Smooth muscle cell of the coronary artery (primary cell): Measurements from ENCODE around the gene HDHD3. TPM values are rescaled to one million over a fixed set of nuclear protein-coding genes. Genes with fewer than 3 reads are reported as not detected.

ENCODE experiments used
- total RNA-seq: library from RNA; depleted of rRNA; stranded (reverse); fragments of >200 nt; gene quantifications from 2 replicates; pipeline ENCODE4 v1.2.3, GENCODE V29; 2014; ENCODE audit warnings: low replicate concordance

Gene HDHD3, protein sequence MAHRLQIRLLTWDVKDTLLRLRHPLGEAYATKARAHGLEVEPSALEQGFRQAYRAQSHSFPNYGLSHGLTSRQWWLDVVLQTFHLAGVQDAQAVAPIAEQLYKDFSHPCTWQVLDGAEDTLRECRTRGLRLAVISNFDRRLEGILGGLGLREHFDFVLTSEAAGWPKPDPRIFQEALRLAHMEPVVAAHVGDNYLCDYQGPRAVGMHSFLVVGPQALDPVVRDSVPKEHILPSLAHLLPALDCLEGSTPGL
- total RNA-seq, result 5.0 and 6.2 TPM in 2 replicates

DNA sequence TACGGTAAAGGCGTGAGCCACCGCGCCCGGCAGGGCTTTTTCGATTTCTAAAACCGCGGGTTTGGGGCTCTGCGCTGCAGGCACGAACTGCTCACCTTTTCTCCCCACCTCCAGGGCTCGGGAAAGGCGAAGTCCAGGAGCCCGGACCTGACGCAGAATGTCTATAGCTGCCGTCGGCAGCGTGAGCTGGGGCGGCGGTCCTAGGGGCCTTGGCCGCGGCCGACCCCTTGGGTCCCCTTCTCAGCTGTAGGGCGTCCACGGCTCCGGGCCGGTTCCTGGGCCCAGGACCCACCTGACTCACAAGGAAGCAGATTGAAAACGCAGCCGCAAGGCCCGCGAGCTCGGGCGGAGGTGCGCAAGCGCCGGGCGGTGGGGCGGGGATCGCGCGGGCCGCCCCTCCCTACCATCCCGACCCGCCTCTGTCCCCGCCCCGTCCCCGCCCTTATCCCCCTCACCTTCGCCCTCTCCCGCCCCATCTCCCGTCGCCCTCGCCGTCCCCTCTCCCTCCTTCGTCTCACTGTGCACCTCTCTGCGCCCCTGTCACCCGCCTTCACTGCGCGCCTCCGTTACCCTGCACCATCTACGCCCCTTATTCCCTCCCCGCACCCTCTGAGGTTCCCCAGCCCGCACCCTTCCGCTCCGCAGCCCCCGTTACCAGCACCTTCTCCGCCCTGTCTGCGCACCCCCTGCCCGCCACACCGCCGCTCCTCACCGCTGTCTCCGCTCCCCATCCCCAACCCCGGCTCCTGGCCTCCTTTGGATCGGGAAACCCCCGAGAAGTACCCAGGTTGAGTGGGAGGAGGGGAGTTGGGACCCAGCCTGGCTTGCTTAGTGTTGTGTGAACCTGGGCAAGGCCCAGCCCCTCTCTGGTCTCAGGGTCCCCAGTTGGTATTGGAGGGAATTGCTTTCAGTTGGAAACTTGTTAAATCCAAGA lies at the start of gene HDHD3:
HDHD3 (minus strand) TSS at position 353 of the 934 bp plus-strand sequence. CDS start 2,632 bp downstream, outside the sequence.

DNA sequence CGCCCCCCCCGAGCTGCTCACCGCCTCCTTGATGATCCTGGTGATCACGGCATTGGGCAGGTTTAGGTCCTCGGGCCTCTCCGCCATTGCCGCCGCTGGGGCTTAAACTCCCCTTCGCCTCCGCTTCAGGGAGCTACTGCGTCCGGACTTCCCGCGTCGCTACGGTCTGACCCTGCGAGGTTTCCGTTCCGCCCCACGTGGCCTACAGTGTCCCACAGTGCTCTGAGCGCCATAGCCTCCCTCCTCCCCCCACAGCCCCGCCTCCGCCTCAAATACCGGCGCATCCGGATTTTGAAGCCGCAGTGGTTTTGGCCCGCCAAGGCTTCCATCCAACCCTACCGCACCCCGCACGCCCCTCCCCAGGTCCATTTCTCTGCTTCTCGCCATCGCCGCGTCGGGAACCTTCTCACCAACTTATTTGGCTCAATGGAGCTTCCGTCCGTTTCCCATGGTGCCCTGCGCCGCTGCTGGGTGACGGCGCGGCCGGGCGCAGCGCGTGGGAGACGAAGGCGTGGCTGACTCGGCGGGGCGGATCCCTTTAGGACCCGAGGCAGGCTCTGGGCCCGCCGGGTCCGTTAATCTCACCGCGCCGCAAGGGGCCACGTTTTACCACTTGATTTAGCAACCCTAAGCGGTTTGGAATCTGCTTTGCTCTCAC lies 33.5 kb upstream of the HDHD3 start, which contains the start of the genes C9orf43 and POLE3:
C9orf43 (plus strand) TSS at position 541 of the 658 bp plus-strand sequence. CDS start 2,747 bp downstream, outside the sequence.
POLE3 (minus strand) TSS at position 469 of the 658 bp plus-strand sequence; CDS start at position 87, 382 bp downstream.

DNA sequence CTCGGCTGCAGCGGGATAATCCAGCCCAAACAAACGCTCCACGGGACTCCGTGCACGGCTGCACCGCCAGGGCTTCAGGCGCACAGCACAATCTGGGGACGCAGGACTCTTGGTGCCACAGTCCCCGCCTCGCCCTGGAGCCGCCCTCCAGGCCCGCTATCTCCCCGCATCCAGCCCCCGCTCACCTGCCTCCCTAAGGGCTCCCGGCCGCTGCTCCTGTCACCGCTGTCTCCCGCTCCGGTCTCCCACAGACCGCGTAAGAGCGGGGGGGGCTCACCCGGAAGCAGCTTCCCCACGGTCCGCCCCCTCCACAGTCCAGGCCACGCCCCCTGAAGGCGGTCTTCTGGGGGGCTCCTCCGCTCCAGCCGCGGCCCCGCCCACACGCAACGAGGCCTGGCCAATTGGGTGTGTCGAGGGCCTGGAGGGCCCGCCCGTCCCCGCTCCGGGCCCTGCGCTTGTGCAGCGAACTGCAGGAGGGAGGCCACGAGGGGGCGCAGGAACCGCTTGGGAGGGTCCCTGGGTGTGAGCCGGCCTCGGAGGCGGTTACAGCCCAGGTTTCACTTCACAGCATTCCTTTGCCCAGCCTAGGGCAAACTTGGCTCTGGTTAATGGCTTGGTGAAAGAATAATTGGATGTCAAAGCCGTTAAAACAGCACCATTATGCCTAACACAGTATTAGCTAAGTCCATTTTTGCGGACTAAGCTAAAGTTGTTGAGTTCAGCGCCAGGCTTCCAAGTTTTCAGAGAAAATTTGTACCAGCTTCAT lies 24.4 kb upstream of the HDHD3 start, which contains the start of gene ALAD:
ALAD (minus strand) TSS at position 258 of the 766 bp plus-strand sequence. CDS start 7,725 bp downstream, outside the sequence.

DNA sequence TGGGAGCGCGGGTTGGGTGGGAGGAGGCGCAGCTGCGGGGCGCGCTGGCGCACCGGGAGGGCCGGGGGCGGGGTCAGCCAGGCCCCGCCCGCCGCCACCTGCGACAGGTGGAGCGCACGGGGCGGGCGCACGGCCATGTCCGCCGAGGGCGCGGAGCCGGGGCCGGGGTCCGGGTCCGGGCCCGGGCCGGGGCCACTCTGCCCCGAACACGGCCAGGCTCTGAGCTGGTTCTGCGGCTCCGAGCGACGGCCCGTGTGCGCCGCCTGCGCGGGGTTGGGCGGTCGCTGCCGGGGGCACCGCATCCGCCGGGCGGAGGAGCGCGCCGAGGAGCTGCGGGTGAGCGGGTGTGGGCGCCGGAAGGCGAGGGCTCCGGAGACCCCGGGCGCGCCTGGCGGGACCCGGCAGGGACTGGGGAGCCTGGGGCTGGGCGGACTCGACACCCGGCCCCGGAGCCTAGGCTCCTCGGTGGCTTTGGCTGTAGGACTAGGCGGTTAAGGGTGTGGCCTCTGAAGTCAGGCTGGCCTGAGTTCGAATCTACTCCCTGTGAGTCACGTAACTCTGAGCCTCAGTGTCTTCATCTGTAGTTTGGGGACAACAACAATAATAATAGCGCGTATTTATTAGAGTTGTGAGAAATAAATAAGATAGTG lies 27.2 kb downstream of the HDHD3 start, which contains the start of gene BSPRY:
BSPRY (plus strand) TSS at position 97 of the 650 bp plus-strand sequence; CDS start at position 136, 39 bp downstream.

DNA sequence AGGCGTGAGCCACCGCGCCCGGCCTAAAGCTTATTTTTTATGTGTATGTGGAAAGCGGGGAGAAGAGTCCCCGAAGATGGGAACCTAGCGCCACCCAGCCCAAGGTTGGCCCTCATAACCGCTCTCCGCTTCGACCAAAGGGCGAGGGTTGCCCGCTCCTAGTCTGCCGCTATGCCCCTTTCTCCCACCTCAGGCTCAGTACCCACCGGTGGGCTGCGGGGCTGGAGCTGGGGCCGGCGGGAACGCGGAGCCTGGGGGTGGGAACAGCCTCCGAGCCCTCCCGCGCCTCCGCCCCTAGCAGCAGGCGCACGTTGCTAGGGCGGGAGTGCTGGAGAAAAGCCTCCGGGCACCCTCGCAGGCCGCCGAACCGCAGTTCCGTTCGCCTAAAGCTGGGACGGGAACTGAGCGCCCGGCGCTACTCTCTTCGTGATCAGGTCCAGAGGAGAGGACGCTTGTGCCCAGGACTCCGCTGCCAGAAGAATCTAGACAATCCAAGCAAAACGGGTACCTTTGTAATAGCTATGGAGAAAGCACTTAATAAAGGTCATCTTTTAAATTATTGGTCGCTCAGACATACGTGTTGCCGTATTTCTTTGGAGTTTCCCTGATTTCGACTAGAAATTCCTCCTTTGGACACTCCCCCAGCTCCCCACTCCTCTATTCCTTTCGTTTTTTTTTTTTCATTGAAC lies 36.6 kb downstream of the HDHD3 start, which contains the start of gene WDR31:
WDR31 (minus strand) TSS at position 265 of the 689 bp plus-strand sequence. CDS start 8,253 bp downstream, outside the sequence.

Other genes starting within 250 kb of the HDHD3 start
- gene SLC31A2, start 226.0 kb downstream of the HDHD3 start, total RNA-seq, result 5.1 and 18.4 TPM in 2 replicates
- gene FKBP15, start 155.7 kb downstream of the HDHD3 start, total RNA-seq, result 11.5 and 14.8 TPM in 2 replicates
- 14.5 and 21.0 TPM in 2 replicates for gene SLC31A1, start 155.4 kb downstream of the HDHD3 start, total RNA-seq
- gene CDC26, start 101.4 kb downstream of the HDHD3 start, total RNA-seq, result 41.2 and 54.1 TPM in 2 replicates
- gene PRPF4, start 101.3 kb downstream of the HDHD3 start, total RNA-seq, result 18.1 and 22.4 TPM in 2 replicates
- not detected in 2 replicates for gene RNF183, start 73.6 kb downstream of the HDHD3 start, total RNA-seq
- 0.83 and 5.3 TPM in 2 replicates for gene WDR31, start 36.7 kb downstream of the HDHD3 start, total RNA-seq
- gene BSPRY, start 27.4 kb downstream of the HDHD3 start, total RNA-seq, result not detected in 2 replicates
- gene ALAD, start 24.3 kb upstream of the HDHD3 start, total RNA-seq, result 25.9 and 32.2 TPM in 2 replicates
- 22.7 and 36.2 TPM in 2 replicates for gene POLE3, start 33.7 kb upstream of the HDHD3 start, total RNA-seq
- 0.12 and 0.15 TPM in 2 replicates for gene C9orf43, start 33.8 kb upstream of the HDHD3 start, total RNA-seq
- gene RGS3, start 86.7 kb upstream of the HDHD3 start, total RNA-seq, result 41.8 and 258 TPM in 2 replicates